Endothelial cell of umbilical vein (primary cell): ENCODE data around the gene CHRM2.

Source experiments
- CTCF ChIP-seq, 2 donors: IDR thresholded peaks; 1 replicate in 1 of 2; 2 replicates in 1 of 2; pipeline ENCODE4 v1.5.1; 2011; ENCODE audit warnings: low read length in 2 of 2, mild to moderate bottlenecking in 2 of 2, moderate library complexity in 2 of 2, control low read depth in 1 of 2, inconsistent platforms in 1 of 2, low read depth in 1 of 2; ENCODE audit not compliant: insufficient read depth in 1 of 2; ENCODE audit errors: extremely low read depth in 1 of 2
- MAX ChIP-seq: IDR thresholded peaks from 2 replicates; pipeline ENCODE4 v1.6.1; 2011; ENCODE audit not compliant: insufficient read depth, insufficient read length
- MYC ChIP-seq: IDR thresholded peaks from one replicate; pipeline ENCODE4 v1.6.1; 2011; ENCODE audit warnings: mild to moderate bottlenecking, low read depth, low read length

- TF ChIP-seq MAX (no peak), CTCF (IDR thresholded peaks at IDR 0.05; ENCODE audit: extremely low read depth in 1 of 2, insufficient read depth in 1 of 2, low read depth in 1 of 2, low read length in 2 of 2) (no peak), MYC (no peak)
These were observed 21.9 kb downstream of the CHRM2 start for GRCh38 chr7:136890399-136890798.
